Heart left ventricle (tissue), 16 donors: ENCODE results near the gene GOSR2. TPM values are rescaled to one million over a fixed set of nuclear protein-coding genes. Genes with fewer than 3 reads are reported as not detected.

Experiments used
- ATAC-seq, 4 donors: fragments of 200-7000 bp; cut with Tn5 transposase; one replicate each; pipeline ENCODE4 v1.9.1; 2020 to 2022; ENCODE audit warnings: moderate library complexity in 4 of 4, mild to moderate bottlenecking in 3 of 4, moderate number of reproducible peaks in 1 of 4
- DNase-seq, 5 donors: peaks; one replicate each; pipeline ENCODE4 v3.0.0-alpha.2; 2020
- H3K27ac ChIP-seq, 12 donors: fragments of 200-600 bp; sonication (generic) in 4 of 12; one replicate each; pipeline versions ENCODE4 v1.5.0 to v1.8.0; 2016 to 2022; ENCODE audit warnings: mild to moderate bottlenecking in 2 of 12
- H3K27me3 ChIP-seq, 9 donors: fragments of 200-600 bp; sonication (generic) in 2 of 9; one replicate each; pipeline versions ENCODE4 v1.5.1 to v1.8.0; 2016 to 2022; ENCODE audit warnings: mild to moderate bottlenecking in 3 of 9
- H3K36me3 ChIP-seq, 9 donors: fragments of 200-600 bp; sonication (generic) in 2 of 9; one replicate each; pipeline versions ENCODE4 v1.5.0 to v1.8.0; 2018 to 2022; ENCODE audit warnings: mild to moderate bottlenecking in 2 of 9
- H3K4me1 ChIP-seq, 12 donors: fragments of 200-600 bp; sonication (generic) in 4 of 12; one replicate each; pipeline versions ENCODE4 v1.5.0 to v1.8.0; 2016 to 2022; ENCODE audit warnings: mild to moderate bottlenecking in 3 of 12
- H3K4me3 ChIP-seq, 12 donors: fragments of 200-600 bp; sonication (generic) in 4 of 12; one replicate each; pipeline versions ENCODE4 v1.5.0 to v1.8.0; 2017 to 2022; ENCODE audit warnings: mild to moderate bottlenecking in 9 of 12, moderate library complexity in 4 of 12
- H3K9me3 ChIP-seq, 12 donors: fragments of 200-600 bp; sonication (generic) in 4 of 12; one replicate each; pipeline versions ENCODE4 v1.5.0 to v1.8.0; 2016 to 2022; ENCODE audit warnings: mild to moderate bottlenecking in 1 of 12
- CTCF ChIP-seq, 12 donors: fragments of 200-600 bp; sonication (generic) in 4 of 12; IDR thresholded peaks; one replicate each; pipeline versions ENCODE4 v1.5.0 to v1.8.0; 2018 to 2022; ENCODE audit warnings: antibody characterized with exemption in 12 of 12, mild to moderate bottlenecking in 5 of 12
- POLR2A ChIP-seq, 2 donors: fragments of 450-650 bp; IDR thresholded peaks; one replicate each; pipeline ENCODE4 v1.6.1; 2017; ENCODE audit warnings: antibody characterized with exemption in 2 of 2, mild to moderate bottlenecking in 2 of 2, moderate library complexity in 2 of 2
- WGBS, 4 donors: extraction: QIAGEN DNeasy Blood & Tissue Kit in 2 of 4; methylation state at CpG; one replicate each; pipeline versions ENCODE4 v1.1.5 to v1.1.7; 2013 to 2018; 5-methylcytosine and 5-hydroxymethylcytosine counted together
- intact Hi-C, 10 donors: fragments of 100-400 bp; cut with DNase I; formaldehyde crosslinking; loops; one replicate each; pipeline versions ENCODE4 v1.11.1 to v1.14.2; 2022
- polyA plus RNA-seq, 2 donors: library from polyadenylated mRNA; stranded (reverse); fragments of 200-250 nt; gene quantifications; one replicate each; pipeline ENCODE4 v1.2.3, GENCODE V29; 2013
- total RNA-seq, 9 donors: library from RNA; depleted of rRNA in 2 of 9; stranded (reverse); fragments of >200 nt in 2 of 9; fragmentation: NEBNext Ultra II Directional in 3 of 9; extraction: Animal tissue kit (Norgen Biotek cat#: 25700) in 3 of 9; gene quantifications; one replicate each; pipeline versions ENCODE4 v1.1.0 to v1.2.4, GENCODE V29; 2016 to 2023
- donor health status: ischemic (EF 13 %, LVEDD 7.1; RV severe dilation, severe dysfunction).
- donor health status: healthy with polysubstance abuse.
- donor health status: DM: no; HTN: yes; CAD: no.
- donor health status: DM: no; HTN: no; CAD: no.
- donor health status: ischemic (EF 25% LVEDD 6.9; RV normal size, moderate dysfunction).
- donor health status: ischemic (EF 25% LVEDD 5.7; RV mildly dilated, moderate dysfunction).
- donor health status: healthy.
- donor health status: DM: yes; HTN: yes; CAD: no.
- donor health status: ischemic (EF 35%, LVEDD 5.7; RV mildly dilated, moderate dysfunction).
- donor health status: nonischemic (EF 11% LVEDD 7.7; RV severe dilation, severe dysfunction).
- donor health status: DM: yes; HTN: yes; CAD: no.
- donor health status: PGD.
- donor health status: ischemic (EF 29% LVEDD 5.4; RV normal size, mild dysfunction).
- donor health status: nonischemic (EF 23%, LVEDD 6.1; RV moderate dilation, normal function).

The GOSR2 gene
- total and polyA plus RNA-seq, 11 donors = 20.9 to 55.1 (median 38.4) TPM

GRCh38 chr17:46895171-46895570 lies 27.8 kb upstream of the GOSR2 start:
- intact Hi-C loops = no loop called here
- ATAC-seq (no peak), DNase-seq (no peak)
- Histone ChIP-seq H3K4me1 (peaks cover 0 to 12% (median 0%) of the 10 kb centered on the region in 12 donors), H3K36me3 (no peaks in the 10 kb centered on the region), H3K27me3 (peaks cover 0 to 31% (median 6%) of the 10 kb centered on the region in 9 donors), H3K27ac (no peak overlapping the region), H3K9me3 (peaks cover 0 to 9% (median 0%) of the 10 kb centered on the region in 12 donors), H3K4me3 (no peak overlapping the region)
- no peak for TF ChIP-seq POLR2A (IDR thresholded peaks at IDR 0.05)
- TF ChIP-seq CTCF (IDR thresholded peaks at IDR 0.05) = no peak
- WGBS, 4 donors = 79 to 89% (median 79%) methylated on average over 6 to 9 of the region's 9 CpGs

- ATAC-seq = no peak
- no peak overlapping the region for H3K27ac ChIP-seq
- DNase-seq = no peak
- H3K9me3 ChIP-seq = peaks cover 0 to 9% (median 0%) of the 10 kb centered on the region in 12 donors
- 80 to 89% (median 83%) methylated on average over 9 of the region's 9 CpGs for WGBS, 4 donors
- peaks cover 0 to 4% (median 0%) of the 10 kb centered on the region in 12 donors for H3K4me1 ChIP-seq
- no peak overlapping the region for H3K4me3 ChIP-seq
- H3K36me3 ChIP-seq = no peaks in the 10 kb centered on the region
- intact Hi-C loops = no loop called here
- TF ChIP-seq POLR2A (IDR thresholded peaks at IDR 0.05) = no peak
- no peak for TF ChIP-seq CTCF (IDR thresholded peaks at IDR 0.05)
- H3K27me3 ChIP-seq = peaks cover 0 to 22% (median 6%) of the 10 kb centered on the region in 9 donors
These were observed 26.0 kb upstream of the GOSR2 start for GRCh38 chr17:46896991-46897390.

GRCh38 chr17:46898364-46898763 lies 24.6 kb upstream of the GOSR2 start:
- TF ChIP-seq CTCF (IDR thresholded peaks at IDR 0.05) (no peak), POLR2A (IDR thresholded peaks at IDR 0.05) (no peak)
- Histone ChIP-seq H3K27me3 (peaks cover 0 to 17% (median 4%) of the 10 kb centered on the region in 9 donors), H3K4me1 (peaks cover 0 to 4% (median 0%) of the 10 kb centered on the region in 12 donors), H3K4me3 (no peak overlapping the region), H3K9me3 (peaks cover 0 to 9% (median 0%) of the 10 kb centered on the region in 12 donors), H3K27ac (no peak overlapping the region), H3K36me3 (no peaks in the 10 kb centered on the region)
- ATAC-seq (no peak), DNase-seq (no peak)
- intact Hi-C loops = no loop called here
- 62 to 77% (median 67%) methylated on average over 2 of the region's 2 CpGs for WGBS, 4 donors

GRCh38 chr17:46898860-46899259 lies 24.1 kb upstream of the GOSR2 start:
- 94 to 97% (median 95%) methylated on average over 5 of the region's 5 CpGs for WGBS, 4 donors
- ATAC-seq = no peak

More at GRCh38 chr17:46898860-46899259, 24.1 kb upstream of the GOSR2 start:
- no peak overlapping the region for H3K4me3 ChIP-seq
- no peak overlapping the region for H3K27ac ChIP-seq
- intact Hi-C loops = no loop called here
- no peak for DNase-seq
- no peaks in the 10 kb centered on the region for H3K36me3 ChIP-seq
- peaks cover 0 to 12% (median 0%) of the 10 kb centered on the region in 9 donors for H3K27me3 ChIP-seq
- H3K4me1 ChIP-seq = peaks cover 0 to 4% (median 0%) of the 10 kb centered on the region in 12 donors
- TF ChIP-seq CTCF (IDR thresholded peaks at IDR 0.05) = no peak
- TF ChIP-seq POLR2A (IDR thresholded peaks at IDR 0.05) = no peak
- peaks cover 0 to 9% (median 0%) of the 10 kb centered on the region in 12 donors for H3K9me3 ChIP-seq
